Dendritic cell treated with granulocyte-macrophage colony-stimulating factor and Interleukin-4, amounts not matched to agents 40 ng/mL and 50 ng/mL, for 4 days (primary cell): ENCODE data around the gene KNDC1.
A peak's percentile ranks its signal among the peaks of the same experiment; 100 is the strongest.
"Not testable (repeated sequence)": the region's sequence is repeated elsewhere in the genome, so short reads cannot be mapped to it uniquely, and the experiment has no call there.

ENCODE experiments used
- H3K27ac Mint-ChIP-seq: one replicate; pipeline ENCODE4 v1.8.0; 2022; ENCODE audit warnings: mild to moderate bottlenecking, mixed read lengths
- H3K27me3 Mint-ChIP-seq: one replicate; pipeline ENCODE4 v1.8.0; 2022; ENCODE audit warnings: mild to moderate bottlenecking, mixed read lengths
- H3K36me3 Mint-ChIP-seq: one replicate; pipeline ENCODE4 v1.8.0; 2022; ENCODE audit warnings: low read depth, mixed read lengths
- H3K4me1 Mint-ChIP-seq: one replicate; pipeline ENCODE4 v1.8.0; 2022; ENCODE audit warnings: low read depth, mixed read lengths
- H3K4me3 Mint-ChIP-seq: one replicate; pipeline ENCODE4 v1.8.0; 2022; ENCODE audit warnings: mild to moderate bottlenecking, moderate library complexity, mixed read lengths
- H3K9me3 Mint-ChIP-seq: one replicate; pipeline ENCODE4 v1.8.0; 2022; ENCODE audit warnings: mixed read lengths
- intact Hi-C: fragments of 100-400 bp; cut with micrococcal nuclease; formaldehyde crosslinking; loops from one replicate; pipeline ENCODE4 v1.15.0; 2022

KNDC1 gene

GRCh38 chr10:133231946-133232574, 72.0 kb downstream of the KNDC1 start:
- no peaks in the 10 kb centered on the region for H3K9me3 Mint-ChIP-seq
- peaks cover 32% of the 10 kb centered on the region for H3K4me1 Mint-ChIP-seq
- H3K36me3 Mint-ChIP-seq, result no peaks in the 10 kb centered on the region
- peak overlapping the region; percentile 76 for H3K27ac Mint-ChIP-seq
- peaks cover 56% of the 10 kb centered on the region for H3K27me3 Mint-ChIP-seq
- no peak overlapping the region for H3K4me3 Mint-ChIP-seq
- intact Hi-C loops, result loop anchor here (10.0 kb wide), 1 partner anchor 87 kb away; no protein-coding TSS in a partner anchor

GRCh38 chr10:133234796-133235195, 74.8 kb downstream of the KNDC1 start:
- Mint-ChIP-seq H3K4me3 (peak overlapping the region; percentile 73), H3K27me3 (peaks cover 56% of the 10 kb centered on the region), H3K4me1 (peaks cover 52% of the 10 kb centered on the region), H3K27ac (peak overlapping the region; percentile 92)
- not testable (repeated sequence) for H3K9me3 Mint-ChIP-seq, H3K36me3 Mint-ChIP-seq
- intact Hi-C loops, result loop anchor here (10.0 kb wide), 1 partner anchor 90 kb away; no protein-coding TSS in a partner anchor

- peaks cover 57% of the 10 kb centered on the region for H3K4me1 Mint-ChIP-seq
- peaks cover 10% of the 10 kb centered on the region for H3K36me3 Mint-ChIP-seq
- peak overlapping the region; percentile 92 for H3K27ac Mint-ChIP-seq
- H3K4me3 Mint-ChIP-seq, result peak overlapping the region; percentile 73
- intact Hi-C loops, result loop anchor here (10.0 kb wide), 1 partner anchor 91 kb away; no protein-coding TSS in a partner anchor
- H3K9me3 Mint-ChIP-seq, result no peaks in the 10 kb centered on the region
- peaks cover 58% of the 10 kb centered on the region for H3K27me3 Mint-ChIP-seq
Observed at GRCh38 chr10:133235265-133235855, 75.3 kb downstream of the KNDC1 start.

- H3K4me3 Mint-ChIP-seq, result peak overlapping the region; percentile 73
- intact Hi-C loops, result loop anchor here (2.0 to 10.0 kb wide), 2 partner anchors 21 to 91 kb away; no protein-coding TSS in a partner anchor
- H3K36me3 Mint-ChIP-seq, result peaks cover 10% of the 10 kb centered on the region
- peaks cover 60% of the 10 kb centered on the region for H3K27me3 Mint-ChIP-seq
- H3K9me3 Mint-ChIP-seq, result no peaks in the 10 kb centered on the region
- H3K4me1 Mint-ChIP-seq, result peaks cover 61% of the 10 kb centered on the region
- peak overlapping the region; percentile 92 for H3K27ac Mint-ChIP-seq
Observed at GRCh38 chr10:133235932-133236331, 75.9 kb downstream of the KNDC1 start.

GRCh38 chr10:133236401-133237240, 76.6 kb downstream of the KNDC1 start:
- intact Hi-C loops, result loop anchor here (2.0 to 10.0 kb wide), 2 partner anchors 20 to 92 kb away; no protein-coding TSS in a partner anchor

GRCh38 chr10:133237241-133237587, 77.2 kb downstream of the KNDC1 start:
- no peaks in the 10 kb centered on the region for H3K9me3 Mint-ChIP-seq
- H3K36me3 Mint-ChIP-seq, result peaks cover 10% of the 10 kb centered on the region
- H3K27me3 Mint-ChIP-seq, result peaks cover 61% of the 10 kb centered on the region
- intact Hi-C loops, result loop anchor here (2.0 to 10.0 kb wide), 2 partner anchors 20 to 92 kb away; no protein-coding TSS in a partner anchor
- H3K4me3 Mint-ChIP-seq, result peak overlapping the region; percentile 73
- H3K4me1 Mint-ChIP-seq, result peaks cover 61% of the 10 kb centered on the region
- peak overlapping the region; percentile 92 for H3K27ac Mint-ChIP-seq

More at GRCh38 chr10:133236401-133237240, 76.6 kb downstream of the KNDC1 start:
- Mint-ChIP-seq H3K27me3 (peaks cover 61% of the 10 kb centered on the region), H3K27ac (peak overlapping the region; percentile 92), H3K4me3 (peak overlapping the region; percentile 73), H3K36me3 (peaks cover 10% of the 10 kb centered on the region), H3K9me3 (no peaks in the 10 kb centered on the region), H3K4me1 (peaks cover 61% of the 10 kb centered on the region)

GRCh38 chr10:133237588-133238465, 77.8 kb downstream of the KNDC1 start, which contains the start of gene VENTX:
Gene VENTX, plus strand, starts transcription at chr10:133237855. Its CDS starts 60 bp downstream, at chr10:133237915.
- peak within 1 kb of the TSS; percentile 73 for H3K4me3 Mint-ChIP-seq
- H3K27me3 Mint-ChIP-seq, result peaks cover 61% of the 10 kb centered on the region
- H3K36me3 Mint-ChIP-seq, result peaks cover 10% of the 10 kb centered on the region
- H3K9me3 Mint-ChIP-seq, result no peaks in the 10 kb centered on the region
- peak within 1 kb of the TSS; percentile 92 for H3K27ac Mint-ChIP-seq
- intact Hi-C loops, result loop anchor here (2.0 to 10.0 kb wide), 2 partner anchors 19 to 93 kb away; no protein-coding TSS in a partner anchor
- H3K4me1 Mint-ChIP-seq, result peaks cover 67% of the 10 kb centered on the region

GRCh38 chr10:133238466-133238804, 78.4 kb downstream of the KNDC1 start:
- Mint-ChIP-seq H3K27ac (no peak overlapping the region), H3K36me3 (peaks cover 10% of the 10 kb centered on the region), H3K4me1 (peaks cover 72% of the 10 kb centered on the region), H3K9me3 (no peaks in the 10 kb centered on the region), H3K4me3 (peak overlapping the region; percentile 73), H3K27me3 (peaks cover 63% of the 10 kb centered on the region)
- intact Hi-C loops, result loop anchor here (10.0 kb wide), 1 partner anchor 94 kb away; no protein-coding TSS in a partner anchor

GRCh38 chr10:133239990-133240389, 80.0 kb downstream of the KNDC1 start:
- H3K4me1 Mint-ChIP-seq, result peaks cover 70% of the 10 kb centered on the region
- H3K36me3 Mint-ChIP-seq, result peaks cover 10% of the 10 kb centered on the region
- H3K27ac Mint-ChIP-seq, result no peak overlapping the region
- peaks cover 74% of the 10 kb centered on the region for H3K27me3 Mint-ChIP-seq
- intact Hi-C loops, result loop anchor here (10.0 kb wide), 1 partner anchor 95 kb away; no protein-coding TSS in a partner anchor
- H3K4me3 Mint-ChIP-seq, result no peak overlapping the region
- no peaks in the 10 kb centered on the region for H3K9me3 Mint-ChIP-seq

GRCh38 chr10:133241501-133242205, 81.6 kb downstream of the KNDC1 start:
- Mint-ChIP-seq H3K27me3 (peaks cover 73% of the 10 kb centered on the region), H3K4me1 (peaks cover 61% of the 10 kb centered on the region), H3K36me3 (peaks cover 10% of the 10 kb centered on the region), H3K27ac (no peak overlapping the region), H3K9me3 (no peaks in the 10 kb centered on the region), H3K4me3 (peak overlapping the region; percentile 70)
- intact Hi-C loops, result no loop called here

- Mint-ChIP-seq H3K27me3 (peaks cover 74% of the 10 kb centered on the region), H3K4me1 (peaks cover 59% of the 10 kb centered on the region), H3K36me3 (peaks cover 10% of the 10 kb centered on the region), H3K4me3 (no peak overlapping the region), H3K9me3 (no peaks in the 10 kb centered on the region), H3K27ac (no peak overlapping the region)
- intact Hi-C loops, result no loop called here
Observed at GRCh38 chr10:133242611-133243356, 82.8 kb downstream of the KNDC1 start.

GRCh38 chr10:133243593-133243992, 83.6 kb downstream of the KNDC1 start:
- Mint-ChIP-seq H3K4me1 (peaks cover 51% of the 10 kb centered on the region), H3K27me3 (peaks cover 66% of the 10 kb centered on the region), H3K27ac (no peak overlapping the region), H3K36me3 (peaks cover 10% of the 10 kb centered on the region), H3K9me3 (no peaks in the 10 kb centered on the region), H3K4me3 (no peak overlapping the region)
- intact Hi-C loops, result no loop called here
